KBM-7 (cell line): ENCODE results near the gene DHFR2.
"Not testable (repeated sequence)": the region's sequence is repeated elsewhere in the genome, so short reads cannot be mapped to it uniquely, and the experiment has no call there.

Source experiments
- DNase-seq: peaks from one replicate; pipeline ENCODE4 v3.0.0-alpha.2; 2015
- in situ Hi-C: fragments of 300-500 bp; cut with MboI; formaldehyde crosslinking; loops from 2 replicates; pipeline ENCODE4 v1.14.3; 2020; ENCODE audit warnings: low sequenced_read_pairs, low pct_unique_long_range_greater_than_20kb, mixed read lengths

DHFR2 gene

DNA sequence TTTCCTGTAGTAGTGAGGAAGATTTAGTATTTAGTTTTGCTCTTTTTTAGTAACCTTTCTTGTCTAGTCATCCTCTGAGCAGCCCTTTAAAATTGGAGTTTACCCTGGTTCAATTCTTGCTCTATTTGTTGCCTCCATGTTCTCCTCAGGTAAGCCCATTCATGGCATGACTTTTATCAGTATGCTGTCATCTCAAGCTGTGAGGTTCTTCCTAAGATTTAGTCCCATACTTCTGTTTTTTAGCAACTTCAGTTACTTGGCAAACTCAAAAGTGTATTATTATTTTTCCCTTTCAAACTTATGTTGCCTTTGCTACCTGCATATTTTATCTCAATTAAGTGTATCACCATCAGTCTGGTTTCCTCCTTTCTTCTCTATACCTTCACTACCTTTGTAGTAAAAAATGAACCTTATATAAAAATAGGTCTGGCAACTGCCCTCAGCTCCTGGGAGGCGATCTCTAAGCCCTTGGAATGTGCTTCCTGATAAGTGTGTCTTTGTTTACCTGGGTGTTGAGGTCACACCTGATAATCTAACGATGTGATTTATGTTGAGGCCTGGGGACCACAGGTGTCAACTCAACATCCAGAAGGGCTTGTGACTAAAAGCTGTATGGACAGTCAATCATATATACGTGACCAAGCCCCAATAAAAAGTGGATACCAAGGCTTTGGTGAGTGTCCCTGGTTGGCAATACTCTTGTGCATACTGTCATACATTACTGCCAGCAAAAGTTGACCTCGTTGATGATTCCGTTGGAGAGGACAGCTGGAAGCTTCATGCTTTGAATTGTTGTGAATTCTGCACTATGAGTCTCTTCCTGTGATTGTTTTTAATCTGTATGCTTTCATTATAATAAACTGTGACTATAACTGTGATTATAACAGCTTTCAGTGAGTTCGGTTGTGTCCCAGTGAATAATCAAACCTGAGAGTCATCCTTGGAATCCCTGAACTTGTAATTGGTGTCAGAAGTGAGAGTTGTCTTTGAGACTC, 4.1 kb upstream of the DHFR2 start:
- in situ Hi-C loops: no loop called here
- no peak for DNase-seq

DNA sequence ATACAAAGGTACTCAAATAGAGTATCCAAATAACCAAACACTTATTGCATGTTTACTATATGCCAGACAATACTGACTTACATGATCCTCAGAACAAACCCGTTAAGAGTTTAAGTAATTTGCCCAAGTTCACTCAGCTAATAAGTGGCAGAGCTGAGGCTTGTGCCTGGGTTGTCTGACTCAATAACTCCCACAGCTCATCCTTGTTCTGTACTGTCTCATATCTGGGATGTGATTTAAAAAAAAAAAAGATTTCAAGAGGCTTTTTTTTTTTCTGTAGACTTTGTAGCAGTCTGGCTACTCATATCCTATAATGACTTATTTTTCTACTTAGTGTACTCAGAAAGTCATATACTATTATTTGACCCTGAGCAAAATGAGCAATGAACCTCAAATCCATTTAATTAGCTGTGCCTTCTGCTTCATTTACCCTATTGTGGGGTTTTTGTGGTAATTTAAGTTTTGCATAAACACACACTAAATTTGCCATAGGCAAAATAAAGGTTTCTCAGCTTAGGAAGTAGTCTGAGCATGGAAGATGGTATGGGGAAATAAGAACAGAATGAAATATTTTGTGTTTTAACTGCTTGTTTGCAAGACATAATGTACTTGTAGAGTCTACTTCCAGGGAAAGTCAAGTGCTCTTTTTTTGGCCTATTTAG, 3.2 kb upstream of the DHFR2 start:
- DNase-seq: no peak
- in situ Hi-C loops: no loop called here

DNA sequence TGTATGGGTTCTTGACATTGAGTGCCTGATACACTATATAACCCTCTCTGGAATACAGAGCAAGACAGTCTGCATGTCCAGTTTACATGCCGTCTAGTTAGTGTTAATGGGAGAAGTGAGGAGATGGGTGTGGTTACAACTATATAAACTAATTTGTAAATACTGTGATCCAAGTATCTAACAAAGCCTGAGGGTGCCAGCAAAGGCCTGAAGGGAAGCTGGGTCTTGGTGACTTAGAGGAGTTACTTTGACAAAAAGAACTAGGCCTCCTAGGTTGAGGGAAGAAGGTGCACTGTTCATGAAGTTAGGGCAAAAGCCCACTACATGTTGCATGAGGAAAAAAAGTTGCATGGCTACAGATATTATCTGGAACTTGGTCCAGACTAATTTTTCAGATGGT, 2.4 kb upstream of the DHFR2 start:
- DNase-seq: no peak
- in situ Hi-C loops: no loop called here

DNA sequence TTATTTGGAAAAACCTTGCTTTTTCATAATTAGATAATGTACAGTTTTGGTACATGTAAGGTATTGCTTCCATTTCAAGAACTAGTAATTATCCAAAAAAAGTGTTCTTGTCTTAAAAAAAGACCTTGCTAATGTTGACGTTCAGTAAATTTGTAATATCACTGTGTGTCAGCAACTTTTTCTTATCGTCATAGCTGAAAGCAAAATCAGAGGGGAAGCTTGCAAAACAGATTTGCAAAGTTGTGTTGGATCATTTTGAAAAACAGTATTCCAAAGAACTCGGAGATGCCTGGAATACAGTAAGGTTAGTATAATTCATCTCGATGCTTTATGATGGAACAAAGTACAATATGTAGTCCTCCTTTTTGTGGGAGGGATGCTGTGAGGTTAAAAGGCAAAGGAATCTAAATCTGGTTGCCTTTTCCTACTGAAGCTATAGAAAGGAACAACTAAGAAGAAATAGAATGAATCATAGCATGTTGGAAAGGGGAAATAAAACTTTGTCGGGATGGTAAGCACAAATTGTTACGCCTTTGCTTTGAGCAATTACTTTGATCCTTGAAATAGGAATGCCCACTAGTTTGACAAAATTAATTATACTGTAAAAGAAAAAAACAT, 1.6 kb upstream of the DHFR2 start:
- in situ Hi-C loops: no loop called here
- DNase-seq: no peak

DNA sequence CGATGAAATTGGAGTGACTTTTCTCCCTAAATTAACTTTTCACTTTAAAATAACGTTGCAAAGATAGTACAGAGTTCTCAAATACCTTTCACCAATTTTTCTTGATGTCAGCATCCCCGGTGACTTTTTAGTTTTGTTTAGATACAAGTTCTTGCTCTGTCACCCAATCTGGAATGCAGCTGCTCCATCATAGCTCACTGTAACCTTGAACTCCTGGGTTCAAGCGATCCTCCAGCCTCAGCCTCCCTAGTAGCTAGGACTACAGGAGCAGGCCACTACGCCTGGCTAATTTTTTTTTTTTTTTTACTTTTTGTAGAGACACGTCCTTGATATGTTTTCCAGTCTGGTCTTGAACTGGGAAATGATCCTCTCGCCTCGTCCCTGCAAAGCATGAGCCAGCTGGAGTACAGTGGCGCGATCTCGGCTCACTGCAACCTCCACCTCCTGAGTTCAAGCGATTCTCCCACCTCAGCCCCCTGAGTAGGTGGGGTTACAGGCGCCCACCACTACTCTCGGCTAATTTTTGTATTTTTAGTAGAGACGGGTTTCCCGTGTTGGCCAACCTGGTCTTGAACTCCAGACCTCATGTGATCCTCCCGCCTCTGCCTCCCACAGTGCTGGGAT, 892 bp upstream of the DHFR2 start:
- in situ Hi-C loops: no loop called here
- no peak for DNase-seq

DNA sequence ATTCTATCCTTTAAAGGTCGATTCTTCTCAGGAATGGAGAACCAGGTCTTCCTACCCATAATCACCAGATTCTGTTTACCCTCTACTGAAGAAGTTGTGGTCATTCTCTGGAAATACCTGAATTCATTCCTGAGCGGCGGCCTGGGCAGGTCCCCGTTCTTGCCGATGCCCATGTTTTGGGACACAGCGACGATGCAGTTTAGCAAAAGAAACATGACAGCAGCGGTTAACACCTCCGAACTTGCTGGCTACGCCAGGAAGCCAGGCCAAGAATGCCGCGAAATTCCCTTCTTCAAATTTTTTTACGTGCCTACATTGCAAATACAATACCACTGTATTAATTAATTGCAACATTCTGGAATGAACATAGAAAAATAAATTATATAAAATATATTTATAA, 1.4 kb downstream of the DHFR2 start:
- in situ Hi-C loops: no loop called here
- no peak for DNase-seq

DNA sequence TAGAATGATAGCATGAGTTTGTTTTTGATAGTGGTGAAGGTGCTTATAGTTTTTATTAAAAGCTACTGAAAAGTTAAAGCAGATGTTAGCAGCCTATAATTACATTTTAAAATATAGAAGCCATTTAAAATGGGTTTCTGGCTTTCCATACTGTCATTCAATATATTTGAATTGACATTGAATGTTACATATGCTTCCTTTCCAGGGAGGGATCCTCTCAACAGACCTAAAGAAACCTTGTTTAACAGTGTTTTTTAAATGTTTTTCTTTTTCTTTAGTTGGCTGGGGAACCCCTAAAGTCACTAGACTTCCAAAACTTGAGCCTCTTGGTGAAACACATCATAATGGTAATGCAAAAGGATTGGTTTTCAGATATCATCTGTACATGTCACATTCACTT, 12.2 kb downstream of the DHFR2 start:
- no peak for DNase-seq
- in situ Hi-C loops: no loop called here

DNA sequence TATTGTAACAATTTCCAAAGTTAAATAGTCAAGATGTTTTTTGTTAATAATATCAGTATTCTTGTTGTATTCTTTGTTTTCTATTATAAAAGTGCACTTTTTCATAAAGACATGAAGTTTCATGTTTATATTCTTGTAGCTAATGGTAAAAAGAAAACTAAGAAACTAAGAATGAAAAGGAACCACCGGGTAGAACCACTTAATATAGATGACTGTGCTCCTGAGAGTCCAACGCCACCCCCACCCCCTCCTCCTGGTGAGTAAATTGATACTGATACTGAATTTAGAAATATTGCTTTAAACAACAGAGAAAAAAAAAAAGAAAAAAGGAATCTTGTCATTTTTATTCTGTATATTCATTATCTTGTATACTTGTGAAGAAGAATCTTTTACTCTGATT, 13.4 kb downstream of the DHFR2 start:
- in situ Hi-C loops: no loop called here
- DNase-seq: no peak

DNA sequence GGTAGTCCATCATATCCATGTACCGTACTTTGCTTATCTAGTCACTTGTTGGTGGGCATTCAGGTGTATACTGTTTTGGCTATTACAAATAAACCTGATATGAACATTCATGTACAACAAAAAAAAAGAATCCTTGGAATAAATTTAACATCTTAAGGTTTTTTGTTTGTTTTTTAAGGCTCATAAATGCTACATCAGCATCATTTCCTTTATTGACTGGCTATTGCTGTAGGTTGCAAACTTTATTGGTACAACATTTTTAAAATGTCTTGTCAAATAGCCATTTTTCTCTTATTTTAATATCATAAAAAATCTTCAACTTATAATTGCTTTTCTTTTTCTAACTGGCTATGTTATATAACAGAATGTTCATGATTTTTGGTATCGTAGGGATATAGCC, 16.2 kb downstream of the DHFR2 start:
- in situ Hi-C loops: no loop called here
- DNase-seq: no peak

DNA sequence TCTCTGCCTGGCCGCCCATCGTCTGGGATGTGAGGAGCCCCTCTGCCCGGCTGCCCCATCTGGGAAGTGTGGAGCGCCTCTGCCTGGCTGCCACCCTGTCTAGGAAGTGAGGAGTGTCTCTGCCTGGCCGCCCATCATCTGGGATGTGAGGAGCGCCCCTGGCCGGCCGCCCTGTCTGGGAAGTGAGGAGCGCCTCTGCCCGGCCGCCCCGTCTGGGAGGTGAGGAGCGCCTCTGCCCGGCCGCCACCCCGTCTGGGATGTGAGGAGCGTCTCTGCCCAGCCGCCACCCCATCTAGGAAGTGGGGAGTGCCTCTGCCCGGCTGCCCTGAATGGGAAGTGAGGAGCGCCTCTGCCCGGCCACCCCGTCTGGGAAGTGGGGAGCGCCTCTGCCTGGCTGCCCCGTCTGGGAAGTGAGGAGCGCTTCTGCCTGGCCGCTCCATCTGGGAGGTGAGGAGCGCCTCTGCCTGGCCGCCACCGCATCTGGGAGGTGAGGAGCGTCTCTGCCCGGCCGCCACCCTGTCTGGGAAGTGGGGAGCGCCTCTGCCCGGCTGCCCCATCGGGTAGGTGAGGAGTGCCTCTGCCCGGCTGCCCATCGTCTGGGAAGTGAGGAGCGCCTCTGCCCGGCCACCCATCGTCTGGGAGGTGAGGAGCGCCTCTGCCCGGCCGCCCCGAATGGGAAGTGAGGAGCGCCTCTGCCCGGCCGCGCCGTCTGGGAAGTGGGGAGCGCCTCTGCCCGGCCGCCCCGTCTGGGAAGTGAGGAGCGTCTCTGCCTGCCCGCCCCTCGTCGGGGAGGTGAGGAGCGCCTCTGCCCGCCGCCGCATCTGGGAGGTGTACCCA, 18.4 kb downstream of the DHFR2 start:
- in situ Hi-C loops, DNase-seq: not testable (repeated sequence)

DNA sequence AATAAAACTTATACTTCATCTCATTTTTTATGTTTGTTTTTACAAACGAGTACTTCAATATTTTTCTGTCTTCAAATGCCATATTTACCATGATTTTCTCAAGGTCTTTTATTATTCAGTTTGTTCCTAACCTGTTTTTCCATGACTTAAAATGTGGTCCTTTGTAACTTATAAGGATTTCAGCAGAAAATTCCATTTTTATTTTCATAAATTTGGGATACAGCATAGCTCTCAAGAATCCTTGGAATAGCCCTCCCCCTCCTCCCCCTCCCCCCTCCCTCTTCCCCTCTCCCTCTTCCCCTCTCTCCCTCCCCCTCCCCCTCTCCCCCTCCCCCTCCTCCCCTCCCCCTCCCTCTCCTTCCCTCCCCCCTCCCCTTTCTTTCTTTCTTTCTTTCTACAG, 19.4 kb downstream of the DHFR2 start:
- in situ Hi-C loops: no loop called here

DNA sequence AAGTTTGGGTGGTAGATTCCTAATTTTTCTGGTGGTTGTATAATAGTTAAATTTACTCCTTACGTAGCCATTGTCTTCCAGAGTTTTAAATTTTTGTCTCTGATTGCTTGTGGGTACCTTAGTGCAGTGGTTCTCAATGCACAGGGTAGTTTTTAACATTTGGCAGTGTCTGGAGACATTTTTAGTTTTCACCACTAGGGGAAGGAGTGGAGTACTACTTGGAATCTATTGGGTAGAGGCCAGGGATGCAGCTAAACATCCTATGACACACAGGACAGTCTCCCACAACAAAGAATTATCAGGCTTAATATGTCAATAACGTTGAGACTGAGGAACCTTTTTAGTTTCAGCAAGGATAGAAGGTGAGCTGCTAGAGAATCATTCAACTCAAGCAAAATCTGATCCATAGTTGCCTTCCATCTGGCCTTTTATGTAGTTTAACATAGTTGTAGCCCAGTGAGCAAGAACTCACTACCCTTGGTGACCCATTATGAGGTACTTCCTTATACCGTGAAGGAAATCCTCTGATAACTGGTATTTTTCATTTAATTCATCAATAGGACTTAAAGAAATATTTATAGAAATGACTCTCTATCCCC, 25.7 kb downstream of the DHFR2 start:
- in situ Hi-C loops: no loop called here
- DNase-seq: peak; percentile 43

More for the DNA sequence above, 19.4 kb downstream of the DHFR2 start:
- no peak for DNase-seq

DNA sequence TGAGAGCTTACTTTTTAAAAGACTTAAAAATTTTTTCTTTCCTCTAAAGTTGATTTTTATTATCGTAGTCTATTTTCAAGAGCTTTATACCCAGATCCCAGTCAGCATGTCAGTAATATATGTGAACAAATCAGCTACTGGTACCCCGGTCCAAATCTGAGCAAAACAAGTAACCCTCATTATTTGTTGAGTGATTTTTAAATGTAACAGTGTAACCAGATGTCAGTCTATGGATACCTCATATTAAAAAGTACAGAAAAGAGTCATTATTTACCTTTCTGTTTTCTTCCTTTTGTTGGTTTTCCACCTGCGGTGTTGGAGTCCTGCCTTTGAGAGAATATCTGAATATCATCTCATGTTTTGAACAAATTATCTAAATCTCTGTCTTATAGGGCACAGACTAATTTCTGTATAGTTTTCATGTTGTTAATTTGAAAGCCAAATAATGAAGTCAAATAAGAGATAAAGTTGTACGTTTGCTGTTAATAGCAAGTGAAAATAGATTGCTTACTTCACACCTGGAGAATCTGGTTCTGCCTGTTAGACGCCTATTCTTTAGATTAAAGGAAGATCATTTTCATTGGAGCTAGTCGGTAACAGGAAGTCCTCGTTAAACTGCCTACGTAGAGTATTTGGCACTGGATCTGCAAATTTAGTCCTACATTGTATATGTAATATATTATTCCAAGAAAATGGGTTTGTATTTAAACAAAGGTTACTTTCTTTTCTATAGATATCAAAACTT, 34.5 kb downstream of the DHFR2 start, which contains the start of gene STX19:
STX19 (minus strand) TSS at position 505 of the 745 bp plus-strand sequence. CDS start 13,328 bp downstream, outside the sequence.
- in situ Hi-C loops: no loop called here
- no peak for DNase-seq

DNA sequence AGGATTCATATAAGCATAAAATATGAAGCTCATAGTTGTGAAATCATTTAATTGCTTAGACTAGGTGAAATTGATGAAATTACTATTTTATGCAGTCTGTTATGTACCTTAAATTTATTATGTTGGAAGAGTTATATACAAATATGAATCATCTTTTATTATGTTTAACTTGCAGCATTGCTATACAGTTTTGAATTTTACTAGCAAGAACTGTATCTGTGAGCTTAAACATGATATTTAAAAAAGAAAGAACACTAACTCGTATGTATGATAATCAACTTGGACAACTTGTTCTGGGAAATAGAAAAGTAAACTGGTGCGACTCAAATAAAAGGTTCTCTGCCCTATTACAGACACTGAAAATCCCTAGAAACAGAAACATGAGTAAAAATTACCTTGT, 36.1 kb downstream of the DHFR2 start:
- in situ Hi-C loops: no loop called here
- no peak for DNase-seq

DNA sequence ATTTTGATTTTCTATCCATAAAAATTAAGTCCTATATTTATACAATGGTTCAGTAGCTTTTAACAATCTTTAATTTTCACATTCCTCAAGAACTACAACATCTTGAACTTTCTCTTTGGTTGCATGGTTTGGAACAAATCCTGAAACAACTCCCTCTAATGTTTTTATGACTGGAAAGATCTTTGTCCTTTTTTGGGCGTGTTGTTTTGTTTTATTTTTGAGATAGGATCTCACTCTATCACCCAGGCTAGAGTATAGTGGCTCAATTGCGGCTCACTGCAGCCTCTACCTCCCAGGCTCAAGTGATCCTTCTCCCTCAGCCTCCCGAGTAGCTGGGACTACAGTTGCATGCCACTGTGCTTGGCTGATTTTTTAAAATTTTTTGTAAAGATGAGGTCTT, 38.3 kb downstream of the DHFR2 start:
- in situ Hi-C loops: no loop called here
- DNase-seq: no peak

DNA sequence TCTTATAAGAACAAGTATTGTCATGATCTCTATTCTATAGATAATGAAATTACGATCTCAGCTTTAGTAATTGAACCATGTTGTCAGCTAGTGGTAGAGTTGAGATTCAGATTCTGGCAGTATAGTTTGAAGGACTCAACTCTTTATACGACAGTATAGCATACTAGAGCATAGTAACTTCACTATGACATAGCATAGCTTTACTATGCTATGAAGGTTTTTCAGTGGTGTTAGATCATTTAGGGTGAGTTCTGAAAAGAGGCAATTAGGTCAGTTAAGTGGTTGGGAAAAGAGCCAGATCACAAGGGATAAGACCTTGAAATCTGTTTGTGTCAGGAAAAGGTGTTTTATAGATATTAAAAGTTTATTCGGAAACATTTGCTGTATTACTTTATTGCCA, 42.4 kb downstream of the DHFR2 start:
- in situ Hi-C loops: no loop called here
- no peak for DNase-seq

DNA sequence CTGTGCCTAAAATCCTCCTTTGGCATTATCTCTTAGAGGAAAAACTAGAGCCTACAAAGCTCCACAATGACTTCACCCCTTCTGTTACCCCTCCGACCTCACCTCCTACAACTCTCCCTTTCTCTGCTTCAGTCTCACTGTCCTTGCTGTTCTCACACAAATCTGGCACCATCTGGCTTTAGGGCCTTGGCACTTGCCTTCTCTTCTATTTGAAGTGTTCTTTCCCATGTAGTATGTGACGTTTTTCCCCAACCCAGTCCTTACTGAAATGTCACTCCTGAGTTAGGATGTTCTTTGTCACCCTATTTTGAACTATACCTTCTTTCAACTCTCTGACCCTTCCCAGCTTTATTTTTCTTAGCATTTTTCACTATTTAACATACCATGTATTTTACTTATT, 43.1 kb downstream of the DHFR2 start:
- in situ Hi-C loops: no loop called here
- no peak for DNase-seq

DNA sequence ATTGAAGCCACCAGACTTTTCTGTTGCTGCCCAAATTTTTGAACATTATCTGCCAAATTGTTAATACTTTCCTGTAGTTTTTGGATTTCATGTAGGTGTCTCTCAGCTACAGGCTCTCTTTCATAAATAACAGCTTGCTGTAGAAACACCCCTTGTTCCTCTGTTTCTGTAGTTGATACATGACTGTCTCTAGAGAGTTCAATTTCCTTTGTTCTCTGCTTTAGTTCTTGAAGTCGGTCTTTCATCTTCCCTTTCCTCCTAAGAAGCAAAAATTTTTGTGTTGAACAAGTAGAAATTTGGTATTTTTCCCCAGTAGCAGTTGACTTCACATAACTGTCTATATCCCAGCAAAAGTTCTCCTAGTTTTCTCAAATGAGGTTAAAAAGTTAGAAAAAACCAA, 47.7 kb downstream of the DHFR2 start:
- in situ Hi-C loops: no loop called here
- no peak for DNase-seq
